Subcutaneous abdominal adipose tissue (tissue), 5 donors: ENCODE data around the gene TANGO2.

Source experiments
- H3K27ac ChIP-seq: one replicate; pipeline ENCODE4 v1.7.0; 2013; ENCODE audit warnings: low read depth, mild to moderate bottlenecking, inconsistent platforms, low read length, moderate library complexity
- H3K27me3 ChIP-seq, 5 donors: one replicate each; pipeline ENCODE4 v1.7.0; 2013; ENCODE audit warnings: low read length in 5 of 5, inconsistent platforms in 1 of 5; ENCODE audit not compliant: control insufficient read depth in 5 of 5, insufficient read depth in 4 of 5
- H3K36me3 ChIP-seq, 5 donors: one replicate each; pipeline ENCODE4 v1.7.0; 2013; ENCODE audit warnings: low read length in 5 of 5; ENCODE audit not compliant: control insufficient read depth in 5 of 5, insufficient read depth in 5 of 5
- H3K4me1 ChIP-seq, 5 donors: one replicate each; pipeline ENCODE4 v1.7.0; 2013; ENCODE audit warnings: low read length in 5 of 5, mild to moderate bottlenecking in 3 of 5, moderate library complexity in 1 of 5; ENCODE audit not compliant: control insufficient read depth in 5 of 5, insufficient read depth in 5 of 5
- H3K4me3 ChIP-seq, 5 donors: one replicate each; pipeline ENCODE4 v1.7.0; 2013; ENCODE audit warnings: low read length in 5 of 5, low read depth in 1 of 5
- H3K9ac ChIP-seq, 5 donors: one replicate each; pipeline ENCODE4 v1.7.0; 2013; ENCODE audit warnings: low read length in 5 of 5, mild to moderate bottlenecking in 4 of 5, moderate library complexity in 3 of 5
- H3K9me3 ChIP-seq, 5 donors: one replicate each; pipeline ENCODE4 v1.7.0; 2013; ENCODE audit warnings: low read length in 5 of 5; ENCODE audit not compliant: control insufficient read depth in 5 of 5
- donor health status: healthy.
- donor health status: healthy.
- donor health status: healthy.
- donor health status: healthy.
- donor health status: healthy.

Gene TANGO2

DNA sequence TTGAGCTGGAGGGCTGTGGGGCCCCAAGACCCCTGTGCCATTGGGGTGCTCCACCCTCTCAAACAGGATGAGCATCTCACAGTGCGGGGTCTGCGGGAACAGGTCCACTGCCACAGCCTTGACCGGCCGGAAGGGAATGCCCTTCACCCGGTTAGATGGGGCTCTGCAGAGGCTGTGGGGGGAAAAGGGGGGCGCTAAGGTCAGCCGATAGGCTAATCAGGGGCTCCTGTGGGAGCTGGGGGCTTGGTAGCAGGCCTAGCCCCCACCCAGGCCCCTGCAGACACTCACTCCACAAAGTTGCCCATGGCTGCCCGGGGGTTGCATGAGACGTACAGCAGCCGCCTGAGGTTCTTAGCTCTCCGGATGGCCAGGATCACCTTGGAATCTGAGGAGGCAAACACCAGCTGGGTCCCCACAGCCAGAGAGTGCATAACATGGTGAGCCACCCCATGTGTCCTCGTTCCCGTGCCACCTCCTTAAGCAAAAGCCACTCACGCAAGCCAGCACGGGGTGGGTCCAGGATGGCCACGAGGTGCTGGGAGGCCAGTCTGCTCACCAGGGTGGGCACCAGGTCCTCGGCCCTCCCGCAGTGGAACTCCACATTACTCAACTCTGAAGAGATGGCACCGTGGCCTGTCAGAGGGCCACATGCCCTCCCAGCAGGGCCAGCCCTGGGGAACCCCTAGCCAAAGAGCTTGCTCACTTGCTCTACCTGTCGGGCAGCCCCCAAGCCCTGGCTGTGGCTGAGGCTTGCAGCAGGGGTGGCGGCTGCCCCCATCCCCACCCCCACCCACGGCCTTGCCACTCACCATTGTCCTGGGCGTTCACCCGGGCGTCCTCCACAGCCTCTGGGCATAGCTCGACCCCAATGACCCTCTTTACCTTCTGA, 92.0 kb downstream of the TANGO2 start:
- Histone ChIP-seq H3K4me3 (no peak overlapping the region), H3K27me3 (no peaks in the 10 kb centered on the region), H3K36me3 (peaks cover 0 to 79% (median 75%) of the 10 kb centered on the region in 5 donors), H3K9ac (peak overlapping the region in 2 of 5 donors; percentile 3 to 27), H3K9me3 (no peaks in the 10 kb centered on the region), H3K4me1 (peaks cover 0 to 27% (median 21%) of the 10 kb centered on the region in 5 donors), H3K27ac (no peak overlapping the region)

DNA sequence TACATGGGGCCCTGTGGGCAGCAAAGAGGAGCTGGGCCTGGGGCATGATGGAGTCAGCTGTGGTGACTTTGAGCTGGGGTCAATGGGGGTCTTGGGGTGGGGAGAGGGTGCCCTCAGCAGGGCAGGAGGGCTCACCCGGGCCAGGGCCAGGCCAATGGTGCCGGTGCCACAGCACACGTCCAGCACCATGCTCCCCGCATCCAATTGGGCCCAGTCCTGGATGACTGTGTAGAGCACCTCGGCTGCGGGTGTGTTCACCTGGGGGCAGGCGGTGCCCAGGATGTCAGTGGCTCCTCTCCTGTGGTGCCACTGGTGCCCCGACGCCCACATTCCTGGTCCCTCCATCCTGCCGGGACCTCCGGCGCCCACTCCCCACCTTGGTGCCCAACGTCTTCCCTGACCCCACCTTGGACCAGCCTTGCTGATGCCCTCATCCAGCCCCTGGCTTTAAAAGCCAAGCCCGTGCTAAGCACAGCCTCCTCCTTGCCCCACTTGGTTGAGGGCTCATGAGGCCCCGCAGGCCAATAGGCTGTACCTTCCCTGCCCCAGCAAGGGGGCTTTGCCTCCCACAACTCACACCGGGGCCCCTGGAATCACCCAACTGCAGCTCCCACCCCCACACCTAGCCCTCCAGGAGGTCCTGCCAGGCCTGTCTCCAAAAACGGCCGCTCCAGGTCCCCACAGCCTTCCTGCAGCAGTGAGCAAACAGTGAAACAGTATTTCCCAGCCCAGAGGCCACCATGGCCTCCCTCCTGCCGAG, 92.8 kb downstream of the TANGO2 start:
- H3K27me3 ChIP-seq = no peaks in the 10 kb centered on the region
- H3K9ac ChIP-seq = no peak overlapping the region
- peaks cover 0 to 70% (median 66%) of the 10 kb centered on the region in 5 donors for H3K36me3 ChIP-seq
- peaks cover 2 to 35% (median 29%) of the 10 kb centered on the region in 5 donors for H3K4me1 ChIP-seq
- no peak overlapping the region for H3K27ac ChIP-seq
- no peaks in the 10 kb centered on the region for H3K9me3 ChIP-seq
- H3K4me3 ChIP-seq = no peak overlapping the region

DNA sequence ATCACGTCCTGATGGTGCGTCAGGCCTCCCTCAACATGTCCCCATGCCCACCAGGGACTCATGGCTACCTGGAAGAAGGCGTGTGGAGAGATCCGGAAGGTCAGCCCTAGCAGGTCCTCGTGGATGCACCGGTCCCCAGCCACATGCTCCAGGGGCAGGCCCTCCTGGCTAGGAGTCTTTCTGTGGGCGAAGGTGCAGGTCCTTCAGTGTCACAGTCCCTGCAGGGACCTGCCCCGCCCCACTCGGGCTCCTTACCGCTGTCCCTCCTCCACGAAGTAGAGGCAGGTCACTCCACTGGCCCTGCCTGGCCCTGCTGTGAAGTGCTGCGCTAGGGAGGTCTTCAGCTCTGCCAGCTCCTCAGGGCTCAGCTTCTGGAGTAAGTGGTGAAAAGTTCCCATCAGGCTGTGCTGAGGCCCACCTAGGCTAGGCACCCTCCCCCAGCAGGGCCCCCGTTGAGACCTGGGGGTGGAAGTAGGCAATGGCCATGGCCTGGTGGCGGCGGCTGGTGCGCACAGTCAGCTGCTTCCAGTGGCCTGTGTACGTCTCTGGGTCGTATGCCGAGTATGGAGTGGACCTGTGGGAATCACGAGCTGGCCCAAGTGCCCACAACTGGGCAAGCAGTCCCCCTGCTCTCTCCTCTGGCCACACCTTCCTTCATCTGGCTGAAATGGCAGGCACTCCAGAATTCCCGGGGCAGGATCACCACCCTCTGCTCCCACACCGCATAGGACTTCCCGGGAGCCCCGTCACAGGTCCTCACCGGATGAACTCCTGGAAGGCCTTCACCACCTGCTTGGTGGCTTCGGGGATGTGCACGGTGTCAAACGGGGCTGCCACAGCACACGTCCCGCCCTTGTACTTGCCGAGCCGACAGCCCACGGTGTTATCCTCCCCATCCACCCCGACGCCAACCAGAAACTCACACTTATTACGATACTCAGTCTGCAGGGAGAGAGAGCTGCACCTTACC, 93.9 kb downstream of the TANGO2 start:
- H3K27me3 ChIP-seq = no peaks in the 10 kb centered on the region
- no peak overlapping the region for H3K4me3 ChIP-seq
- H3K27ac ChIP-seq = no peak overlapping the region
- H3K4me1 ChIP-seq = peaks cover 2 to 41% (median 32%) of the 10 kb centered on the region in 5 donors
- H3K36me3 ChIP-seq = peaks cover 0 to 66% (median 60%) of the 10 kb centered on the region in 5 donors
- peak overlapping the region in 1 of 5 donors; percentile 90 for H3K9ac ChIP-seq
- no peaks in the 10 kb centered on the region for H3K9me3 ChIP-seq

- H3K9me3 ChIP-seq = no peaks in the 10 kb centered on the region
- H3K36me3 ChIP-seq = peaks cover 0 to 66% (median 58%) of the 10 kb centered on the region in 5 donors
- peaks cover 2 to 42% (median 38%) of the 10 kb centered on the region in 5 donors for H3K4me1 ChIP-seq
- peak within 1 kb of the TSS; percentile 56 to 94 (median 90) for H3K9ac ChIP-seq
- no peaks in the 10 kb centered on the region for H3K27me3 ChIP-seq
- peak within 1 kb of the TSS; percentile 78 for H3K27ac ChIP-seq
- peak within 1 kb of the TSS; percentile 59 to 92 (median 87) for H3K4me3 ChIP-seq
Measured at GRCh38 chr22:20115691-20116375, 94.9 kb downstream of the TANGO2 start, which contains the start of gene RANBP1. Gene RANBP1 (plus strand): TSS chr22:20116104. CDS start chr22:20116185, 81 bp downstream.

GRCh38 chr22:20116376-20116950, 95.6 kb downstream of the TANGO2 start:
- Histone ChIP-seq H3K9me3 (no peaks in the 10 kb centered on the region), H3K4me1 (peaks cover 2 to 42% (median 38%) of the 10 kb centered on the region in 5 donors), H3K36me3 (peaks cover 0 to 62% (median 53%) of the 10 kb centered on the region in 5 donors), H3K27me3 (no peaks in the 10 kb centered on the region), H3K4me3 (peak overlapping the region; percentile 59 to 92 (median 87)), H3K27ac (peak overlapping the region; percentile 78), H3K9ac (peak overlapping the region; percentile 56 to 94 (median 90))
